DMS153 treated with DMSO at 0.1 percent for 48 hours (cell line): ENCODE results near the gene C20orf204.

Experiments used
- DNase-seq: peaks from one replicate; lab custom pipeline; 2025; ENCODE audit not compliant: unreplicated experiment; lab: John Stamatoyannopoulos, UW

The C20orf204 gene

GRCh38 chr20:64055396-64055892, 19.5 kb downstream of the C20orf204 start:
- no peak for DNase-seq

- DNase-seq = no peak
Measured at GRCh38 chr20:64055893-64056638, 20.1 kb downstream of the C20orf204 start.

- no peak for DNase-seq
Measured at GRCh38 chr20:64056639-64056888, 20.6 kb downstream of the C20orf204 start.

GRCh38 chr20:64056889-64057627, 21.1 kb downstream of the C20orf204 start:
- no peak for DNase-seq

- peak; percentile 34 for DNase-seq
Measured at GRCh38 chr20:64057628-64058498, 21.9 kb downstream of the C20orf204 start.

GRCh38 chr20:64058536-64058935, 22.6 kb downstream of the C20orf204 start:
- DNase-seq = no peak

- DNase-seq = no peak
Measured at GRCh38 chr20:64062276-64062595, 26.3 kb downstream of the C20orf204 start.

GRCh38 chr20:64062596-64063388, 26.8 kb downstream of the C20orf204 start, which contains the start of gene TCEA2:
TCEA2 (plus strand) TSS chr20:64063198; CDS start chr20:64063313, 115 bp downstream.
- peak; percentile 94 for DNase-seq

GRCh38 chr20:64063389-64064144, 27.6 kb downstream of the C20orf204 start:
- DNase-seq = no peak

- no peak for DNase-seq
Measured at GRCh38 chr20:64064145-64064698, 28.2 kb downstream of the C20orf204 start.

GRCh38 chr20:64065062-64065973, 29.3 kb downstream of the C20orf204 start:
- no peak for DNase-seq

- DNase-seq = no peak
Measured at GRCh38 chr20:64065974-64066343, 30.0 kb downstream of the C20orf204 start.

GRCh38 chr20:64067005-64067632, 31.1 kb downstream of the C20orf204 start:
- DNase-seq = no peak

- no peak for DNase-seq
Measured at GRCh38 chr20:64067733-64068307, 31.8 kb downstream of the C20orf204 start.

- DNase-seq = no peak
Measured at GRCh38 chr20:64068386-64069208, 32.6 kb downstream of the C20orf204 start.

- no peak for DNase-seq
Measured at GRCh38 chr20:64069209-64069613, 33.2 kb downstream of the C20orf204 start.

GRCh38 chr20:64069614-64070243, 33.7 kb downstream of the C20orf204 start:
- DNase-seq = no peak
